Astrocyte of the cerebellum (primary cell): Measurements from ENCODE around the gene NCEH1.
A peak's percentile ranks its signal among the peaks of the same experiment; 100 is the strongest.

Experiments used
- DNase-seq: peaks from one replicate; pipeline ENCODE4 v3.0.0-alpha.2; 2011; ENCODE audit warnings: low read depth
- H3K4me3 ChIP-seq: 2 replicates; pipeline ENCODE4 v1.5.1; 2011; ENCODE audit warnings: mild to moderate bottlenecking, low read depth, low read length, moderate library complexity
- CTCF ChIP-seq: IDR thresholded peaks from 2 replicates; pipeline ENCODE4 v1.5.1; 2012; ENCODE audit warnings: low read length, low read depth, moderate library complexity, mild to moderate bottlenecking; ENCODE audit errors: missing control alignments
- in situ Hi-C: cut with HindIII; loops from 2 replicates; pipeline ENCODE4 v1.10.0; 2017; ENCODE audit warnings: low sequenced_read_pairs

The NCEH1 gene

GRCh38 chr3:172609750-172610149 lies 101.1 kb downstream of the NCEH1 start:
- H3K4me3 ChIP-seq: no peak overlapping the region
- in situ Hi-C loops: no loop called here
- DNase-seq: no peak
- no peak for TF ChIP-seq CTCF

DNA sequence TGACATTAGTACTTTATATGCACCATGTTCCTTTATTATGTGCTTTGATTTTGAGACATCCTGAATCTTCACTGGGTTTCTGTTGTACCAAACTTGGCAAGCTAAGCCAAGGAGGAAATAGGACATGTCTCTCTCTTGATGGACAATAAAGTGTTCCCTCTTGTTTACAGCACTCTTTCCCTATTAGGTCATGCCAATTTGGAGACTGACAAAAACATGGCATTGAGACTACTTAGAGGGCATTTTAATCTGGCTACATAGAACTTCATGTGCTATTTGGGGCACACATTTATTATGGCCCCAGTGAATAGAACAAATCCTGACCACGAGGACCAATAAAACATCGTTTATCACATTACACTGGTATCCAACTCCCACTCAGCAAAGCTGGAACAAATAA lies 102.3 kb downstream of the NCEH1 start:
- no peak for DNase-seq
- no peak for TF ChIP-seq CTCF
- in situ Hi-C loops: no loop called here
- H3K4me3 ChIP-seq: no peak overlapping the region

- in situ Hi-C loops: no loop called here
- H3K4me3 ChIP-seq: no peak overlapping the region
- peak; percentile 93 for DNase-seq
- TF ChIP-seq CTCF: no peak
Observed at GRCh38 chr3:172607305-172608121, 103.4 kb downstream of the NCEH1 start.

DNA sequence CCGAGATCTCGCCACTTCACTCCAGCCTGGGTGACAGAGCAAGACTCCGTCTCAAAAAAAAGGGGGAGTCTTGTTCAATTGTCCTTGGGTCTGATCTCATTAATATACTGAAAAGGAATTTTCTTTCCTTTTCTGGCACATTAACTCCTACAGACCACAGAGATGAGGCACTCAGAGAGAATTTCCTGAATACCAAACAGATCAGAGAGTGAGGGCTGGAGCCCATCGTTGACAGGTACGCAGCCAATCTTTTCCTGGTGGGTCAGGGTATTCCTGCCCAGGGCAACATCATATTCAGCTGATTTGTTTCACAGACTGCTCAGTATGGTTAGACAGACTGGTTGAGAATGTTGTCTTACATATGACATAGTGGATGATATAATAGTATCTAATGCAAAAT lies 104.8 kb downstream of the NCEH1 start:
- no peak overlapping the region for H3K4me3 ChIP-seq
- TF ChIP-seq CTCF: no peak
- peak; percentile 68 for DNase-seq
- in situ Hi-C loops: no loop called here

DNA sequence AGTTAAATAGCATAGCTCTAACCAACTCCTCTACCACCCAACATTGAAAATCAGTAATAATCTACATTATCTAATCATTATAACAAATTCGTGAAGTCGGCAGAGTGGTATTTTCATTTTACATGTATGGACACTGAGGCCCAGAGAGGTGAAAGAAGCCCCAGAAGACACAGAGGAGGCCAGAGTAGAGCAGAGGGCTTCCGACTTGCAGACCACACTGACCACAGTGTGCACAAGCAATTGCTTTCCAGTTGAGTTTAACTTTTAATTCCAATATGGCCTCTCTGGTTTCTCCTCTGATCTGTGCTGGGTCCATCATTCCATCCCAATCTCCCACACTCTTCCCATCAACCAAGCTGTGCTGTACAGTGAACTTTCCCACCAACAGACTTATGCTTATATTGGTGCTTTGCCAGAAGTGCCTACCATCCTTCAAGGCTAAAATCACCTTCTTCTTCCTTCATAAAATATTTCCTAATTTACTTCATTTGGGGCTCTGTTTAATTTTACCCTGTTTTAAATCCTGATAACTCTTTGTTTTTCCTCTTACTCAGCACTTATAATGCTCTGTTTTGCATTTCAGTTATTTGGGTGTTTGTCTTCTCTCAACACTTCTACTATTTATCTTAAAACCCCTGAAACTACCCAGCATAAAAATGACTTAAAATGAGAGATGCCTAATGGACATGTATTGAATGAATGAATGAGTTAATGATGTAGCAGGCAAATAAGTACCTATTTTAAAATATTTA lies 105.8 kb downstream of the NCEH1 start:
- no peak for TF ChIP-seq CTCF
- in situ Hi-C loops: no loop called here

DNA sequence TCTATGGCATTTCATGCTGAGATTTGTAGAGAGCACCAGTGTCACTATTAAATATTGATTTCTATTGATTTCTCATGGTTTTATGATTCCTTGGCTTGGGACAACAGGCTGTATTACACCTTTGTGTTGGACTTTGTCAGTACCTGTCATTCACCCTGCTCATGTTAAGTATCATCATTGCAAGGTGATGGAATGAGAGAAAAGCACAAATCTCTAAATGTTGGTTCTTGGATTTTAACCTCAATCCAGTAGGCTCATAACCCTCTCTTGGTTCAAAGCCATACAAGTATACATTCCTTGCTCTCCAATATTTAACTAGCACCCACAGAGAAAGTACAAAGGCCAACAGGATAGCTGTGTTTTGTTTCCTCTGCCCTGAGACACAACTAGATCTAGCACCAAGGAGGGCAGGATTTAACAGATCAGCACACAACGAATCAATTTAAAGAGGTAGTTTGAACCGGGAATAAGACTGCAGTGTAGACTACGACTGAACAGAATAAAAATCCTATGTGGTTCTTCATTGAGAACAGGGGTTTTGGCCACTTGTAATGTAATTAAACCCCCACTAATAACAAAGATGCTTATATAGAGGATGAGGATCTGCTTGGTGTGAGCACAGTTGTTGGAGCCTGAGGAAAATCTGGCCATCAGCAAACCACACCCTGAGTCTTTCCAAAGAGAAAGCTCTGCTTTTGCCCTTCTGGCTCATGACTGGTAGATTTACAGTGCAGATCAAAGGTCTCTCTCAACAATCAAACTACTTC lies 109.6 kb downstream of the NCEH1 start:
- TF ChIP-seq CTCF: no peak
- no peak for DNase-seq
- H3K4me3 ChIP-seq: no peak overlapping the region
- in situ Hi-C loops: no loop called here

More for the DNA sequence above, 105.8 kb downstream of the NCEH1 start:
- H3K4me3 ChIP-seq: no peak overlapping the region
- DNase-seq: no peak
